Stimulated activated CD4-positive, alpha-beta T cell treated with anti-CD3 and anti-CD28 coated beads, TNF-alpha, amount 100 ng/mL, for 48 hours (primary cell): ENCODE results near the gene ZNF337.
"Not testable (repeated sequence)": the region's sequence is repeated elsewhere in the genome, so short reads cannot be mapped to it uniquely, and the experiment has no call there.

Experiments
- DNase-seq, 3 donors: peaks; one replicate each; pipeline ENCODE4 v3.0.0-alpha.2; 2020; ENCODE audit warnings: low read depth in 3 of 3

Gene ZNF337

GRCh38 chr20:25696371-25697131, at the start of gene ZNF337:
Gene ZNF337, minus strand, starts transcription at chr20:25696853. Its CDS starts 10,436 bp downstream, at chr20:25686417.
- DNase-seq, result peak; percentile 92 to 93 (median 92)

- DNase-seq, result no peak
Observed at GRCh38 chr20:25745738-25746137, 49.1 kb upstream of the ZNF337 start.

- no peak for DNase-seq
Observed at GRCh38 chr20:25745100-25745499, 48.4 kb upstream of the ZNF337 start.

GRCh38 chr20:25744261-25744660, 47.6 kb upstream of the ZNF337 start:
- no peak for DNase-seq

GRCh38 chr20:25741088-25741487, 44.4 kb upstream of the ZNF337 start:
- no peak for DNase-seq

GRCh38 chr20:25739615-25740320, 43.1 kb upstream of the ZNF337 start:
- DNase-seq, result no peak

GRCh38 chr20:25738198-25738597, 41.5 kb upstream of the ZNF337 start:
- no peak for DNase-seq

GRCh38 chr20:25733903-25734302, 37.2 kb upstream of the ZNF337 start:
- no peak for DNase-seq

GRCh38 chr20:25730862-25731261, 34.2 kb upstream of the ZNF337 start:
- DNase-seq, result no peak

- no peak for DNase-seq
Observed at GRCh38 chr20:25726357-25726756, 29.7 kb upstream of the ZNF337 start.

- no peak for DNase-seq
Observed at GRCh38 chr20:25725639-25726038, 29.0 kb upstream of the ZNF337 start.

GRCh38 chr20:25723975-25724374, 27.3 kb upstream of the ZNF337 start:
- no peak for DNase-seq

GRCh38 chr20:25720285-25720684, 23.6 kb upstream of the ZNF337 start:
- DNase-seq, result no peak

GRCh38 chr20:25718896-25719809, 22.5 kb upstream of the ZNF337 start:
- DNase-seq, result not testable (repeated sequence)

- DNase-seq, result no peak
Observed at GRCh38 chr20:25707695-25708094, 11.0 kb upstream of the ZNF337 start.

- no peak for DNase-seq
Observed at GRCh38 chr20:25706793-25707192, 10.1 kb upstream of the ZNF337 start.

GRCh38 chr20:25705830-25706351, 9.2 kb upstream of the ZNF337 start:
- DNase-seq, result no peak

- not testable (repeated sequence) for DNase-seq
Observed at GRCh38 chr20:25704303-25704702, 7.7 kb upstream of the ZNF337 start.

- DNase-seq, result not testable (repeated sequence)
Observed at GRCh38 chr20:25700835-25701234, 4.2 kb upstream of the ZNF337 start.

GRCh38 chr20:25699914-25700313, 3.3 kb upstream of the ZNF337 start:
- DNase-seq, result no peak

GRCh38 chr20:25697132-25697446, 436 bp upstream of the ZNF337 start:
- DNase-seq, result no peak
